GM03348 (cell line): ENCODE data around the gene CARD19.
A peak's percentile ranks its signal among the peaks of the same experiment; 100 is the strongest.

Source experiments
- DNase-seq: peaks from one replicate; pipeline ENCODE4 v3.0.0; 2012; ENCODE audit warnings: low spot score

The CARD19 gene

GRCh38 chr9:93064392-93065134 lies 31.5 kb upstream of the CARD19 start:
- DNase-seq: no peak

- no peak for DNase-seq
These were observed 30.8 kb upstream of the CARD19 start for GRCh38 chr9:93065135-93065720.

- no peak for DNase-seq
These were observed 28.9 kb upstream of the CARD19 start for GRCh38 chr9:93066978-93067603.

- DNase-seq: no peak
These were observed 27.1 kb upstream of the CARD19 start for GRCh38 chr9:93068956-93069355.

- DNase-seq: peak; percentile 47
These were observed 24.6 kb upstream of the CARD19 start for GRCh38 chr9:93071464-93071863.

- no peak for DNase-seq
These were observed 23.6 kb upstream of the CARD19 start for GRCh38 chr9:93072383-93072795.

GRCh38 chr9:93076101-93076791 lies 19.8 kb upstream of the CARD19 start:
- DNase-seq: no peak

GRCh38 chr9:93076792-93077128 lies 19.3 kb upstream of the CARD19 start:
- no peak for DNase-seq

- no peak for DNase-seq
These were observed 18.6 kb upstream of the CARD19 start for GRCh38 chr9:93077367-93077766.

GRCh38 chr9:93077811-93078210 lies 18.2 kb upstream of the CARD19 start:
- no peak for DNase-seq

- DNase-seq: no peak
These were observed 16.6 kb upstream of the CARD19 start for GRCh38 chr9:93079371-93079770.

- DNase-seq: no peak
These were observed 15.6 kb upstream of the CARD19 start for GRCh38 chr9:93080406-93080805.

- DNase-seq: no peak
These were observed 14.9 kb upstream of the CARD19 start for GRCh38 chr9:93081081-93081529.

GRCh38 chr9:93081931-93082330 lies 14.1 kb upstream of the CARD19 start:
- DNase-seq: no peak

- no peak for DNase-seq
These were observed 13.1 kb upstream of the CARD19 start for GRCh38 chr9:93082841-93083411.

- no peak for DNase-seq
These were observed 12.2 kb upstream of the CARD19 start for GRCh38 chr9:93083592-93084470.

GRCh38 chr9:93084471-93084881 lies 11.5 kb upstream of the CARD19 start:
- no peak for DNase-seq

GRCh38 chr9:93085676-93086075 lies 10.3 kb upstream of the CARD19 start:
- DNase-seq: no peak

- no peak for DNase-seq
These were observed 9.4 kb upstream of the CARD19 start for GRCh38 chr9:93086447-93087224.

- DNase-seq: no peak
These were observed 7.9 kb upstream of the CARD19 start for GRCh38 chr9:93087971-93088655.
